ENCODE results near the gene TBC1D16. TPM values are rescaled to one million over a fixed set of nuclear protein-coding genes. Genes with fewer than 3 reads are reported as not detected.

Gene TBC1D16
- total RNA-seq, 3 donors from 2014 or later, result 10.9 to 23.4 (median 22.1) TPM

- Histone ChIP-seq H3K4me3 (no peak overlapping the region), H3K9me3 (no peaks in the 10 kb centered on the region), H3K4me1 (ENCODE audit: low read depth) (peaks cover 2% of the 10 kb centered on the region), H3K36me3 (ENCODE audit: low read depth) (no peaks in the 10 kb centered on the region)
- ATAC-seq (no peak), DNase-seq (peak in 2 of 3 donors; percentile 16 to 39)
- intact Hi-C loops (cut with DNase I, micrococcal nuclease), result loop anchor here in 1 of 2 donors (10.0 kb wide), 1 partner anchor 137 kb away; no protein-coding TSS in a partner anchor
- TF ChIP-seq, protein P1, sequence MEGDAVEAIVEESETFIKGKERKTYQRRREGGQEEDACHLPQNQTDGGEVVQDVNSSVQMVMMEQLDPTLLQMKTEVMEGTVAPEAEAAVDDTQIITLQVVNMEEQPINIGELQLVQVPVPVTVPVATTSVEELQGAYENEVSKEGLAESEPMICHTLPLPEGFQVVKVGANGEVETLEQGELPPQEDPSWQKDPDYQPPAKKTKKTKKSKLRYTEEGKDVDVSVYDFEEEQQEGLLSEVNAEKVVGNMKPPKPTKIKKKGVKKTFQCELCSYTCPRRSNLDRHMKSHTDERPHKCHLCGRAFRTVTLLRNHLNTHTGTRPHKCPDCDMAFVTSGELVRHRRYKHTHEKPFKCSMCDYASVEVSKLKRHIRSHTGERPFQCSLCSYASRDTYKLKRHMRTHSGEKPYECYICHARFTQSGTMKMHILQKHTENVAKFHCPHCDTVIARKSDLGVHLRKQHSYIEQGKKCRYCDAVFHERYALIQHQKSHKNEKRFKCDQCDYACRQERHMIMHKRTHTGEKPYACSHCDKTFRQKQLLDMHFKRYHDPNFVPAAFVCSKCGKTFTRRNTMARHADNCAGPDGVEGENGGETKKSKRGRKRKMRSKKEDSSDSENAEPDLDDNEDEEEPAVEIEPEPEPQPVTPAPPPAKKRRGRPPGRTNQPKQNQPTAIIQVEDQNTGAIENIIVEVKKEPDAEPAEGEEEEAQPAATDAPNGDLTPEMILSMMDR (IDR thresholded peaks at IDR 0.05), result no peak
Measured at GRCh38 chr17:79981661-79982101, 54.0 kb downstream of the TBC1D16 start.

DNA sequence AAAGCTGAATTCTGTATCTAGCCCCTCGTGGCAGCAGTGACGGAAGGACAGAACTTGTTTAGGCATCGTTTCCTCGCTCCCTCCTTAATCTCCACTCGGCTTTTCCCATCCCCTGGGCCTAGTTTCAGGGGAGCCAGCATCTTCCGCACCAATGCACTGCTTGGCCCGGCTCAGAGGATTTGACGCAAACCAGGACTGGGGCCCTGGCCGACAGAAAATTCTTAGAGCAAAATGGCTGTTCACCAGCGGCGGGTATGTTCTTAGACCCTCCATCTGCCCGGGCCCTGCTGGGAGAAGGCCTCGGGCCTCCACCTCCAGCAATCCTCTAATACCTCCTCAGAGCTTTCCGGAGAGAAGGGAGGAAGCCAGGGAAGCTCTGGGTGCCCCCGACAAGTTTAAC, 54.6 kb downstream of the TBC1D16 start:
- intact Hi-C loops (cut with DNase I, micrococcal nuclease), result loop anchor here in 1 of 2 donors (10.0 kb wide), 1 partner anchor 136 kb away; no protein-coding TSS in a partner anchor
- Histone ChIP-seq H3K4me1 (ENCODE audit: low read depth) (no peaks in the 10 kb centered on the region), H3K36me3 (ENCODE audit: low read depth) (no peaks in the 10 kb centered on the region), H3K4me3 (no peak overlapping the region), H3K9me3 (no peaks in the 10 kb centered on the region)
- TF ChIP-seq, protein P1 (IDR thresholded peaks at IDR 0.05), result no peak
- ATAC-seq (no peak), DNase-seq (peak in 2 of 3 donors; percentile 14 to 26)

DNA sequence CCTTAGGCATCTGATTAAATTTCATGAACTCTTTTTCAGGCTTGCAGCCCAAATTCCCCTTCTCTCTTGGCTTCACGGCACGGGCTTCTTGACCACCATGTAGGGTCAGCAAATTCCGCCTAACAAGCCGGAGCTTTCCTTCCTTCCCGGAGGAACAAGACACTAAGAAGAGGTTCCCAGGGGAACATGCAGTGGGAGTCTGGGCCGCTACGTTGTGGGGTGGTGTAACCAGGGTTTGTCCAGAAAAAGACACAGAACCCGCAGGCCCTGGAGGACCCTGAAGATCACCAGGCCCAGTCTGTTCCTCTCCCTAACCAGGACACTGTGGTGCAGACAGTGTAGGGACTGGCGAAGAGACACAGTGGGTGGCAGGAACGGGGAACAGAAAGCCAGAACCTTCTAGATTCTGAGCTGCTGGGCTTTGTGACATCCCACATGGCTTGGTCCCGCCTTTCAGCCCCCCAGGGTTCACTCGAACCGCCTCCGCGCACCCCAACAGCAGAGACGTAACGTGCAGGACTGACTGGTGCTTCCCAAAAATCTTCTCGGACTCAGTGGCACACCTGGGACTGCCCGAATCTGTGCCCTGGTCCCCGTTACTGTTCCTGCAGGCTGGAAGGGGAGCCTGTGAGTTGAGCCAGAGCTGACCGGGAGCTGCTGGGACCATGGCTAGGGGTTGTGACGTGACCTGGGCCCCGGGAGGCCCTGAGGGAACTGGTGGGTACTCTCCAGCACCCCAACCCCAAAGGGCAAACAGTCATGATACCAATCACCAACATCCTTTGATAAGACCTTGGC, 55.2 kb downstream of the TBC1D16 start:
- no peaks in the 10 kb centered on the region for H3K9me3 ChIP-seq
- intact Hi-C loops (cut with DNase I, micrococcal nuclease), result loop anchor here in 1 of 2 donors (10.0 kb wide), 1 partner anchor 136 kb away; no protein-coding TSS in a partner anchor
- DNase-seq, result peak in 2 of 3 donors; percentile 12 to 21

DNA sequence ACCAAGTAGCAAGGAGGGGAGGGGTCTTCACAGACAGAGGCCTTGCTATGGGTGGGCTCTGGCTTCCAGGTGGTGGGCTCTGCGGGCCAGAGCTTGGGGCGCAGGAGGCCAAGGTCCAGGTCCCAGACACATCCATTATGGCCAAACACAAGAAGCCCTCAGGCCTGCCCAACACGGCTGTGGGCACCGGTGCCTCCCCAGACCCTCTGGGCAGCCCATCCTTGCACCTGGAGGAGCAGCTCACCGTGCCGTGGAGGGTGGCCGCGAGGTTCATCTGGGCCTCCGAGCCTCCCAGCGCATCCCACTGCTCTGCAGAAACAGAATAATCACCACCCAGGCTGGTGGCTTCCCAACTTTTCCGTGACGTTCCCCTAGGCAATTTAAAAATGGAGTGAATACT, 55.9 kb downstream of the TBC1D16 start:
- H3K4me3 ChIP-seq, result no peak overlapping the region
- H3K4me1 ChIP-seq (ENCODE audit: low read depth), result no peaks in the 10 kb centered on the region
- intact Hi-C loops (cut with DNase I, micrococcal nuclease), result loop anchor here in 1 of 2 donors (10.0 kb wide), 1 partner anchor 135 kb away; no protein-coding TSS in a partner anchor
- ATAC-seq (no peak), DNase-seq (peak in 2 of 3 donors; percentile 9 to 39)
- TF ChIP-seq, protein P1 (IDR thresholded peaks at IDR 0.05), result no peak
- no peaks in the 10 kb centered on the region for H3K36me3 ChIP-seq (ENCODE audit: low read depth)
- H3K9me3 ChIP-seq, result no peaks in the 10 kb centered on the region

More for the DNA sequence above, 55.2 kb downstream of the TBC1D16 start:
- no peak for ATAC-seq
- Histone ChIP-seq H3K4me1 (ENCODE audit: low read depth) (no peaks in the 10 kb centered on the region), H3K4me3 (no peak overlapping the region), H3K36me3 (ENCODE audit: low read depth) (no peaks in the 10 kb centered on the region)
- TF ChIP-seq, protein P1 (IDR thresholded peaks at IDR 0.05), result no peak

GRCh38 chr17:79979221-79979741, 56.4 kb downstream of the TBC1D16 start:
- TF ChIP-seq, protein P1 (IDR thresholded peaks at IDR 0.05), result no peak
- no peaks in the 10 kb centered on the region for H3K4me1 ChIP-seq (ENCODE audit: low read depth)
- DNase-seq, result peak in 1 of 3 donors; percentile 41
- H3K4me3 ChIP-seq, result no peak overlapping the region
- intact Hi-C loops (cut with DNase I, micrococcal nuclease), result no loop called here
- no peaks in the 10 kb centered on the region for H3K36me3 ChIP-seq (ENCODE audit: low read depth)
- H3K9me3 ChIP-seq, result no peaks in the 10 kb centered on the region
- no peak for ATAC-seq

Data from mucosa of descending colon (tissue), 3 donors.